PC-3 (cell line): ENCODE measurements around the gene GIT2.

Experiments
- EZH2 ChIP-seq: fragments of 300-600 bp; sonication (generic); IDR thresholded peaks from one replicate; pipeline ENCODE4 v1.6.1; 2017; ENCODE audit warnings: antibody characterized with exemption, mild to moderate bottlenecking, low read length; ENCODE audit not compliant: unreplicated experiment
- TF ChIP-seq, protein P1 (sequence below): fragments of 300-600 bp; sonication (generic); conservative IDR thresholded peaks from 2 replicates; pipeline ENCODE4 v1.5.1; 2017; ENCODE audit warnings: antibody characterized with exemption, low read depth, mild to moderate bottlenecking, low read length

DNA sequence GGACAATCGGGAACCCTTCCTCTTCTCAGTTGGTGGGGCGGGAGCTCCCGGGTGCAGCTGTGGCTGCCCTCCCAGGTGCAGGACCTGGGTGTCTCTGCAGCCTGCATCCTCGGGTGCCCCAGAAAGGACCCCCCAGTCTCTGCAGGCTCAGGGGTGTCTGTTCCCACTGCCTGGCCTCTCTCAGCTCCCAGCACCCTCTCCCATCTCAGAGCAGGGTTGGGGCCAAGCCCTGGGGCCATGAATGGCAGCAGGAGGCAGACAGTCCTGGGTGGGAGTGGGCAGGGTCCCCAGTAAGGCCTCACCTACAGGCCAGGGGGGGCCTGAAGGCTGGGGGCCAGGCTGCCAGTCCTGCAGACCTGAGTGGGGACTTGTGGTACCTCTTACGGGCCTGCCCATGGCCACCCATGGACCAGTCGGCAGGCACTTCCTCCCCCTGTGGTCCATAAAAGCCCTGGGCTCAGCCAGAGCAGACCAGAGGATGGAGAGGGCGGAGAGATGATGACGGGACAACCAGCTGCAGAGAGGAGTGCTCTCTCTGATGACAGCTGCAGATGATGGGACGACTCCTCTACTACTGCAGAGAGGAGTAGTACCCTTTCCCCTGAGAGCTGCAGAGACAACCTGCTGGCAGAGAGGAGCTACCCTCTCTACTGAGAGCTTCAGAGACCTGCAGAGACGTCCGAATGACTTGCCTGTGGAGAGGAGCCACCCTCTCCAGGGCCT lies 69.5 kb downstream of the GIT2 start:
- TF ChIP-seq, protein P1, sequence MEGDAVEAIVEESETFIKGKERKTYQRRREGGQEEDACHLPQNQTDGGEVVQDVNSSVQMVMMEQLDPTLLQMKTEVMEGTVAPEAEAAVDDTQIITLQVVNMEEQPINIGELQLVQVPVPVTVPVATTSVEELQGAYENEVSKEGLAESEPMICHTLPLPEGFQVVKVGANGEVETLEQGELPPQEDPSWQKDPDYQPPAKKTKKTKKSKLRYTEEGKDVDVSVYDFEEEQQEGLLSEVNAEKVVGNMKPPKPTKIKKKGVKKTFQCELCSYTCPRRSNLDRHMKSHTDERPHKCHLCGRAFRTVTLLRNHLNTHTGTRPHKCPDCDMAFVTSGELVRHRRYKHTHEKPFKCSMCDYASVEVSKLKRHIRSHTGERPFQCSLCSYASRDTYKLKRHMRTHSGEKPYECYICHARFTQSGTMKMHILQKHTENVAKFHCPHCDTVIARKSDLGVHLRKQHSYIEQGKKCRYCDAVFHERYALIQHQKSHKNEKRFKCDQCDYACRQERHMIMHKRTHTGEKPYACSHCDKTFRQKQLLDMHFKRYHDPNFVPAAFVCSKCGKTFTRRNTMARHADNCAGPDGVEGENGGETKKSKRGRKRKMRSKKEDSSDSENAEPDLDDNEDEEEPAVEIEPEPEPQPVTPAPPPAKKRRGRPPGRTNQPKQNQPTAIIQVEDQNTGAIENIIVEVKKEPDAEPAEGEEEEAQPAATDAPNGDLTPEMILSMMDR, result no peak
- TF ChIP-seq EZH2, result no peak
